Measurements from ENCODE around the gene SLC25A17. TPM values are rescaled to one million over a fixed set of nuclear protein-coding genes. Genes with fewer than 3 reads are reported as not detected.
A peak's percentile ranks its signal among the peaks of the same experiment; 100 is the strongest.
"Not testable (repeated sequence)": the region's sequence is repeated elsewhere in the genome, so short reads cannot be mapped to it uniquely, and the experiment has no call there.

The SLC25A17 gene
- total and polyA plus RNA-seq, 5 donors from 2014 or later = 12.0 to 32.9 (median 23.3) TPM

DNA sequence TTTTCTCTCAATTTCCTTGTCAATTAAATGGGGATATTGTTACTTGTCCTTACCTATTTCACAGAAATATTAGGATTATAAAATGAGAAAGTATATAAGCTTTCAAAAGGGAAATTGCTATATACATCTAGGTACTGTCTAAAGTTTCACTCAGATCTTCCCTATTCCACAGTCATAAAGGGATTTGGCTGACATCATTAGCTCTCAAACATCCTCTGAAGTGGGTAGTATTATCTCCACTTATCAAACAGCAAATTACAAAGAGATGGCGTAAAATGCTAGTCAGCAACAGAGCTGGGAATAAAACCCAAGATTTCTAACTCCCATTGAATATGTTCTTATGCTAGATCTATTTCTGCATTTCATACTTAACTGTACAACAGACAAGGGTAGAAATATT, 50.9 kb downstream of the SLC25A17 start:
- Histone ChIP-seq H3K4me3 (ENCODE audit: low read depth, low read length) (no peak overlapping the region), H3K27me3 (ENCODE audit: control insufficient read depth, insufficient read depth, low read length) (no peaks in the 10 kb centered on the region), H3K27ac (ENCODE audit: insufficient read depth, low read length, poor library complexity, severe bottlenecking) (no peak overlapping the region), H3K4me1 (ENCODE audit: control insufficient read depth, insufficient read depth, low read length, poor library complexity, severe bottlenecking) (peaks cover 18% of the 10 kb centered on the region), H3K9me3 (ENCODE audit: control insufficient read depth in 2 of 2, low read length in 2 of 2) (no peaks in the 10 kb centered on the region), H3K36me3 (ENCODE audit: control insufficient read depth, insufficient read depth, low read length) (peaks cover 30% of the 10 kb centered on the region)
- H3K36me3 Mint-ChIP-seq = peaks cover 21% of the 10 kb centered on the region
- no peaks in the 10 kb centered on the region for H3K27me3 Mint-ChIP-seq
- peak overlapping the region in 1 of 3 donors; percentile 42 for H3K27ac Mint-ChIP-seq
- peaks cover 13 to 28% (median 16%) of the 10 kb centered on the region in 4 donors for H3K4me1 Mint-ChIP-seq
- H3K4me3 Mint-ChIP-seq = no peak overlapping the region
- ATAC-seq (ENCODE audit: low read depth in 2 of 2) (no peak), DNase-seq (no peak)
- peaks cover 0 to 5% (median 0%) of the 10 kb centered on the region in 7 donors for H3K9me3 Mint-ChIP-seq

DNA sequence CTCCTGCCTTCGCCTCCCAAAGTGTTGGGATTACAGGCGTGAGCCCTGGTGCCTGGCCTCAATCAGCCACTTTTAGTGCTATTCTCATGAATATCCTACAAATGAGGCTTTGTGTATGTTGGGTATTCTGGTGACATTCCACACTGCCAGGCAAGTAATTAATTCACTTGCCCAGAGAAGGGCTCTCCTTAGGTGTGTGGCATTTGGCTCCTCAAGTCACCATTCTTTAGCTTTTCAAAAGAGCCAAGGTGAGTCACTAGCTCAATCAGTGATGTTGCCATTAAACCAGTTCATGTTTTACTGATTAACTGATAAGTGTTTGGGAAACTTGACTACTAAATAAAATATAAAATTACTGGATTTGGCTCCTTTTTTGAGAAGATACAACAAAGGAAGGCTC, 52.2 kb downstream of the SLC25A17 start:
- DNase-seq = no peak
- Histone ChIP-seq H3K9me3 (ENCODE audit: control insufficient read depth in 2 of 2, low read length in 2 of 2) (no peaks in the 10 kb centered on the region), H3K27me3 (ENCODE audit: control insufficient read depth, insufficient read depth, low read length) (no peaks in the 10 kb centered on the region), H3K27ac (ENCODE audit: insufficient read depth, low read length, poor library complexity, severe bottlenecking) (no peak overlapping the region), H3K4me1 (ENCODE audit: control insufficient read depth, insufficient read depth, low read length, poor library complexity, severe bottlenecking) (peaks cover 18% of the 10 kb centered on the region), H3K36me3 (ENCODE audit: control insufficient read depth, insufficient read depth, low read length) (peaks cover 22% of the 10 kb centered on the region), H3K4me3 (ENCODE audit: low read depth, low read length) (no peak overlapping the region)
- ATAC-seq (ENCODE audit: low read depth in 2 of 2) = no peak
- peaks cover 21% of the 10 kb centered on the region for H3K36me3 Mint-ChIP-seq
- H3K27me3 Mint-ChIP-seq = no peaks in the 10 kb centered on the region
- no peak overlapping the region for H3K4me3 Mint-ChIP-seq
- peaks cover 13 to 36% (median 18%) of the 10 kb centered on the region in 4 donors for H3K4me1 Mint-ChIP-seq
- H3K27ac Mint-ChIP-seq = peak overlapping the region in 1 of 3 donors; percentile 88
- H3K9me3 Mint-ChIP-seq = peaks cover 0 to 5% (median 0%) of the 10 kb centered on the region in 7 donors

DNA sequence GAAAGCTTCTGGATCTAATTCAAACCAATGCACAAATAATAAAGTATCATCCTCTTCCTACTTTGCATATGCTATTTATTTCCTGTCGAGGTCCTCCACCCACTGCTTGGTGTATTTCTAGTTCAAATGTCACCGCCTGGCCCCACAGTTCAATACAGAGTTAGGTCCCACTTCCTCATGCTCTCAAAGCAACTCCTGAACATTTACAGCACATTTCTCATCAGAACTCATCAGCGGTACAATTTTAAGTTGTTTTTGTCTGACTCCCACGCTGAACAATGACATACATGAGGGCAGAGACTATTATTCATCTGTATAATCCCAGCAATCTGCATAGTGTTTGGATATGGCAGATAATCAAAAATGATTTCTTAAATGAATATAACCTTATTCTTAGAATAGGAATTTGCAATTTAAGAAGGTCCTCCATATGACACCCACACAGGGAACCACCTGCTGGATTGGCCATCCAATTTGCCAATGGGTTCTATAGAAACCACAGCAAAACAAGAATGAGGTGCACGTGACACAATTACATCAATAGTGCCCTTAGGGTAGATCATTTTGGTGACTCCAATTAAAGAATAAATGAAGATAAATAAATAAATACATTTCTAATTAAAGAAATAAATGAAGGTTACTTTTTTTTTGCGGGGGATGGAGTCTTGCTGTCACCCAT, 54.2 kb downstream of the SLC25A17 start:
- Mint-ChIP-seq H3K4me3 (peak overlapping the region; percentile 8 to 75 (median 42)), H3K9me3 (peaks cover 0 to 5% (median 0%) of the 10 kb centered on the region in 7 donors), H3K27me3 (no peaks in the 10 kb centered on the region), H3K27ac (peak overlapping the region; percentile 87 to 98 (median 92)), H3K4me1 (peaks cover 16 to 40% (median 24%) of the 10 kb centered on the region in 4 donors), H3K36me3 (peaks cover 9% of the 10 kb centered on the region)
- DNase-seq = peak in 2 of 3 donors; percentile 40 to 90
- H3K4me3 ChIP-seq (ENCODE audit: low read depth, low read length) = peak overlapping the region; percentile 70
- peaks cover 6% of the 10 kb centered on the region for H3K36me3 ChIP-seq (ENCODE audit: control insufficient read depth, insufficient read depth, low read length)
- no peaks in the 10 kb centered on the region for H3K9me3 ChIP-seq (ENCODE audit: control insufficient read depth in 2 of 2, low read length in 2 of 2)
- peak; percentile 92 to 95 for ATAC-seq (ENCODE audit: low read depth in 2 of 2)
- H3K27ac ChIP-seq (ENCODE audit: insufficient read depth, low read length, poor library complexity, severe bottlenecking) = peak overlapping the region; percentile 73
- no peaks in the 10 kb centered on the region for H3K27me3 ChIP-seq (ENCODE audit: control insufficient read depth, insufficient read depth, low read length)
- H3K4me1 ChIP-seq (ENCODE audit: control insufficient read depth, insufficient read depth, low read length, poor library complexity, severe bottlenecking) = peaks cover 18% of the 10 kb centered on the region

DNA sequence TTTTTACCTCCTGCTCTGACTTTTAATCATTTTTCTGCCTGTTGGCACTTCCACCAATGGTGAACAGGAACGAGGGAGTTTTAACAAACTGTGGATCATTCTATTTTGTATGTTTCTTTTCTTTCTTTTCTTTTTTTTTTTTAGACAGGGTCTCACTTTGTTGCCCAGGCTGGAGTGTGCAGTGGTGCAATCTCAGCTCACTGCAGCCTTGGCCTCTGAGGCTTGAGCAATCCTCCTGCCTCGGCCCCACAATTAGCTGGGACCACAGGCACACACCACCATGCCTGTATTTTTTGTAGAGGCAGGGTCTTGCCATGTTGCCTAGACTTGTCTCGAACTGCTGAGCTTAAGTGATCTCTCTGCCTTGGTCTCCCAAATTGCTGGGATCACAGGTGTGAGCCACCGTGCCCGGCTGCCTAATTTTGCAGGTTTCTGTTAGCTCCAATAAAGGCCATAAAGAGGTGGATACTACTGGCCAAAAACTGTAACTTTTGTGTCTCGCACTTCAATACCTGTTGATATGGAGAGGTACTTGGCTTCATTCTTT, 59.8 kb downstream of the SLC25A17 start:
- DNase-seq (no peak), ATAC-seq (ENCODE audit: low read depth in 2 of 2) (no peak)
- Mint-ChIP-seq H3K36me3 (no peaks in the 10 kb centered on the region), H3K27ac (no peak overlapping the region), H3K27me3 (peaks cover 5% of the 10 kb centered on the region), H3K4me3 (no peak overlapping the region), H3K9me3 (peaks cover 0 to 2% (median 0%) of the 10 kb centered on the region in 7 donors), H3K4me1 (peaks cover under 1 to 22% (median 13%) of the 10 kb centered on the region in 4 donors)
- H3K36me3 ChIP-seq (ENCODE audit: control insufficient read depth, insufficient read depth, low read length) = no peaks in the 10 kb centered on the region
- H3K27me3 ChIP-seq (ENCODE audit: control insufficient read depth, insufficient read depth, low read length) = no peaks in the 10 kb centered on the region
- H3K9me3 ChIP-seq (ENCODE audit: control insufficient read depth in 2 of 2, low read length in 2 of 2) = no peaks in the 10 kb centered on the region
- peaks cover 4% of the 10 kb centered on the region for H3K4me1 ChIP-seq (ENCODE audit: control insufficient read depth, insufficient read depth, low read length, poor library complexity, severe bottlenecking)
- no peak overlapping the region for H3K4me3 ChIP-seq (ENCODE audit: low read depth, low read length)
- no peak overlapping the region for H3K27ac ChIP-seq (ENCODE audit: insufficient read depth, low read length, poor library complexity, severe bottlenecking)

DNA sequence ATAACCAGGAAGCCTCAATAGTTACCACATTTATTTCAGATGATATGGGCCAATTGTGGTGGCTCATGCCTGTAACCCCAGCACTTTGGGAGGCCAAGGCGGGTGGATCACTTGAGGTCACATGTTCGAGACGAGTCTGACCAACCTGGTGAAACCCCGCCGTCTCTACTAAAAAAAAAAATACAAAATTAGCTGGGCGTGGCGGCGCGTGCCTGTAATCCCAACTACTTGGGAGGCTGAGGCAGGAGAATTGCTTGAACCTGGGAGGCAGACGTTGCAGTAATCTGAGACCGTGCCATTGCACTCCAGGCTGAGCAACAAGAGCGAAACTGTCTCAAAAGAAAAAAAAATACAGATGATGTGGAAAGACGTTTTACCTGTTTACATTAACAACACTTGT, 60.3 kb downstream of the SLC25A17 start:
- H3K4me3 Mint-ChIP-seq; H3K36me3 Mint-ChIP-seq; ATAC-seq (ENCODE audit: low read depth in 2 of 2); DNase-seq; H3K27ac Mint-ChIP-seq; H3K9me3 ChIP-seq (ENCODE audit: control insufficient read depth in 2 of 2, low read length in 2 of 2); H3K27me3 ChIP-seq (ENCODE audit: control insufficient read depth, insufficient read depth, low read length); H3K36me3 ChIP-seq (ENCODE audit: control insufficient read depth, insufficient read depth, low read length); H3K27me3 Mint-ChIP-seq; H3K4me3 ChIP-seq (ENCODE audit: low read depth, low read length); H3K27ac ChIP-seq (ENCODE audit: insufficient read depth, low read length, poor library complexity, severe bottlenecking); H3K4me1 ChIP-seq (ENCODE audit: control insufficient read depth, insufficient read depth, low read length, poor library complexity, severe bottlenecking); H3K9me3 Mint-ChIP-seq: not testable (repeated sequence)
- peaks cover 0 to 17% (median 10%) of the 10 kb centered on the region in 4 donors for H3K4me1 Mint-ChIP-seq

DNA sequence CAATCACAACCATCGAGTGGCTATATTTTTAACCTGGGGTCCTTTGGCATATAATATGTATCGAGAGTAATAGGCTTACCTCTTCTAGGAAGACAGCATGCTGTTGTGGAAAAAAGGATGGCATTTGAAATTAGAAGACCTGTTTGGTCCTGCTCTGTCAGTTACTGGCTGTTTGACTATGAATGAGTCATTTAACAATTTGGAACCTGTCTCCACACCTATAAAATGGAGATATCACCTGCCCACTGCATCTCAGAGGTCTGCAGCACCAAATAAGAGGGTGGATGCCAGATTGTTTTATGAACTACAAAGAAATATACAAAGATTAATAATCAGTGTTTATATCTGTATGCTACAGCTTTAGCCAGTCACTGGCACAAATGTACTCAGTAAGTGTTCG, 60.8 kb downstream of the SLC25A17 start:
- Histone ChIP-seq H3K27ac (ENCODE audit: insufficient read depth, low read length, poor library complexity, severe bottlenecking) (no peak overlapping the region), H3K36me3 (ENCODE audit: control insufficient read depth, insufficient read depth, low read length) (no peaks in the 10 kb centered on the region), H3K9me3 (ENCODE audit: control insufficient read depth in 2 of 2, low read length in 2 of 2) (no peaks in the 10 kb centered on the region), H3K4me1 (ENCODE audit: control insufficient read depth, insufficient read depth, low read length, poor library complexity, severe bottlenecking) (no peaks in the 10 kb centered on the region), H3K4me3 (ENCODE audit: low read depth, low read length) (no peak overlapping the region), H3K27me3 (ENCODE audit: control insufficient read depth, insufficient read depth, low read length) (no peaks in the 10 kb centered on the region)
- DNase-seq = no peak
- Mint-ChIP-seq H3K27me3 (peaks cover 5% of the 10 kb centered on the region), H3K27ac (peak overlapping the region in 2 of 3 donors; percentile 7 to 32), H3K36me3 (no peaks in the 10 kb centered on the region), H3K9me3 (peaks cover 0 to 2% (median 0%) of the 10 kb centered on the region in 7 donors), H3K4me1 (peaks cover 0 to 16% (median 10%) of the 10 kb centered on the region in 4 donors), H3K4me3 (no peak overlapping the region)
- ATAC-seq (ENCODE audit: low read depth in 2 of 2) = no peak

DNA sequence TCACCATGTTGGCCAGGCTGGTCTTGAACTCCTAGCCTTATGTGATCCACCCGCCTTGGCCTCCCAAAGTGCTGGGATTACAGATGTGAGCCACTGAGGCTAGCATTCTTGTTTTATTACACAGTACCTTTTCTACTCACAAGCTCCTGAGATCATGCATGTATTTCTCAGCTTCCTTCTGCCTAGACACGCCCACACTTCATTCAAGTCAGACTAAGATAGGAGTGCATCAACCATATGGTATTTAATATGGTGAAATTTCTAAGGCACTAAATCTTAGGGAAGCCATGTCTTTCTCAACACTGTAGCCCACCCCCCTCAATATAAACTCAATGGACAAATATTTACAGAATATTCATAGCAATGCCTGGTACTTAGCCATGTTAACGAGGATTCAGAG, 62.1 kb downstream of the SLC25A17 start:
- H3K27me3 Mint-ChIP-seq = peaks cover 5% of the 10 kb centered on the region
- Histone ChIP-seq H3K27ac (ENCODE audit: insufficient read depth, low read length, poor library complexity, severe bottlenecking) (no peak overlapping the region), H3K27me3 (ENCODE audit: control insufficient read depth, insufficient read depth, low read length) (no peaks in the 10 kb centered on the region), H3K9me3 (ENCODE audit: control insufficient read depth in 2 of 2, low read length in 2 of 2) (no peaks in the 10 kb centered on the region), H3K4me3 (ENCODE audit: low read depth, low read length) (no peak overlapping the region), H3K36me3 (ENCODE audit: control insufficient read depth, insufficient read depth, low read length) (no peaks in the 10 kb centered on the region), H3K4me1 (ENCODE audit: control insufficient read depth, insufficient read depth, low read length, poor library complexity, severe bottlenecking) (no peaks in the 10 kb centered on the region)
- DNase-seq = no peak
- no peaks in the 10 kb centered on the region for H3K36me3 Mint-ChIP-seq
- H3K9me3 Mint-ChIP-seq = peaks cover 0 to 2% (median 0%) of the 10 kb centered on the region in 7 donors
- H3K4me3 Mint-ChIP-seq = no peak overlapping the region
- no peak for ATAC-seq (ENCODE audit: low read depth in 2 of 2)
- no peak overlapping the region for H3K27ac Mint-ChIP-seq
- H3K4me1 Mint-ChIP-seq = peaks cover 0 to 12% (median 7%) of the 10 kb centered on the region in 4 donors

All from CD4-positive, CD25-positive, alpha-beta regulatory T cell (primary cell).